ENCODE measurements around the gene IGFBP1. TPM values are rescaled to one million over a fixed set of nuclear protein-coding genes. Genes with fewer than 3 reads are reported as not detected.

Gene IGFBP1
- total and polyA plus RNA-seq, 2 of the 13 experiments (the other 11 are each of a cell fraction or from before 2014, with no cell fraction given) = 5.4 to 885 TPM

DNA sequence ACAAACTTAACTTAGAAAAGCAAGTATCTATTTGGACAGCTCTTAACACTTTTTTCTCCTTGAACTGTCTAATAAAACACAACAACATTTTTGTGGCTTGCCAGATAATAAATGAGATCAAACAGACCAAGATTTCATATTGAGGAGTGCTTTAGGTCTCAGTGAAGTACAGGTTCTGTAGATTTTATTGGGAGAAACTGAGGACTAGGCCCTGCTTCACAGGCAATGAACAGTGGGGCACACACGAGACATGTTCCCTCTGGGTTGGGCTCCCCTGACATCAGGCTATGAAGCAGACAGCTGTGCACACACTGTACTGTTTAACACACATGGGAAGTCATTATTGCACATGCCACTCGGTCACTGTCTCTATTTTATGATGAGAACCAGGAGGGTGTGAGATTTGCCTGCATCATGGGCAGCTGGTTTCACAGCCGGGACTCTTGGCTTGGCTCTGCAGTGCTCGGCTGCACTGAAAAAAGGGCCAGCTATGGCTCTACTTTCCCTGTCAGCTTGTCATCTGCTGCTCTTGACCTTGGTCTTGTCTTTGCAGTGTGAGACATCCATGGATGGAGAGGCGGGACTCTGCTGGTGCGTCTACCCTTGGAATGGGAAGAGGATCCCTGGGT lies 4.2 kb downstream of the IGFBP1 start (continued):
- TF ChIP-seq, protein P1, sequence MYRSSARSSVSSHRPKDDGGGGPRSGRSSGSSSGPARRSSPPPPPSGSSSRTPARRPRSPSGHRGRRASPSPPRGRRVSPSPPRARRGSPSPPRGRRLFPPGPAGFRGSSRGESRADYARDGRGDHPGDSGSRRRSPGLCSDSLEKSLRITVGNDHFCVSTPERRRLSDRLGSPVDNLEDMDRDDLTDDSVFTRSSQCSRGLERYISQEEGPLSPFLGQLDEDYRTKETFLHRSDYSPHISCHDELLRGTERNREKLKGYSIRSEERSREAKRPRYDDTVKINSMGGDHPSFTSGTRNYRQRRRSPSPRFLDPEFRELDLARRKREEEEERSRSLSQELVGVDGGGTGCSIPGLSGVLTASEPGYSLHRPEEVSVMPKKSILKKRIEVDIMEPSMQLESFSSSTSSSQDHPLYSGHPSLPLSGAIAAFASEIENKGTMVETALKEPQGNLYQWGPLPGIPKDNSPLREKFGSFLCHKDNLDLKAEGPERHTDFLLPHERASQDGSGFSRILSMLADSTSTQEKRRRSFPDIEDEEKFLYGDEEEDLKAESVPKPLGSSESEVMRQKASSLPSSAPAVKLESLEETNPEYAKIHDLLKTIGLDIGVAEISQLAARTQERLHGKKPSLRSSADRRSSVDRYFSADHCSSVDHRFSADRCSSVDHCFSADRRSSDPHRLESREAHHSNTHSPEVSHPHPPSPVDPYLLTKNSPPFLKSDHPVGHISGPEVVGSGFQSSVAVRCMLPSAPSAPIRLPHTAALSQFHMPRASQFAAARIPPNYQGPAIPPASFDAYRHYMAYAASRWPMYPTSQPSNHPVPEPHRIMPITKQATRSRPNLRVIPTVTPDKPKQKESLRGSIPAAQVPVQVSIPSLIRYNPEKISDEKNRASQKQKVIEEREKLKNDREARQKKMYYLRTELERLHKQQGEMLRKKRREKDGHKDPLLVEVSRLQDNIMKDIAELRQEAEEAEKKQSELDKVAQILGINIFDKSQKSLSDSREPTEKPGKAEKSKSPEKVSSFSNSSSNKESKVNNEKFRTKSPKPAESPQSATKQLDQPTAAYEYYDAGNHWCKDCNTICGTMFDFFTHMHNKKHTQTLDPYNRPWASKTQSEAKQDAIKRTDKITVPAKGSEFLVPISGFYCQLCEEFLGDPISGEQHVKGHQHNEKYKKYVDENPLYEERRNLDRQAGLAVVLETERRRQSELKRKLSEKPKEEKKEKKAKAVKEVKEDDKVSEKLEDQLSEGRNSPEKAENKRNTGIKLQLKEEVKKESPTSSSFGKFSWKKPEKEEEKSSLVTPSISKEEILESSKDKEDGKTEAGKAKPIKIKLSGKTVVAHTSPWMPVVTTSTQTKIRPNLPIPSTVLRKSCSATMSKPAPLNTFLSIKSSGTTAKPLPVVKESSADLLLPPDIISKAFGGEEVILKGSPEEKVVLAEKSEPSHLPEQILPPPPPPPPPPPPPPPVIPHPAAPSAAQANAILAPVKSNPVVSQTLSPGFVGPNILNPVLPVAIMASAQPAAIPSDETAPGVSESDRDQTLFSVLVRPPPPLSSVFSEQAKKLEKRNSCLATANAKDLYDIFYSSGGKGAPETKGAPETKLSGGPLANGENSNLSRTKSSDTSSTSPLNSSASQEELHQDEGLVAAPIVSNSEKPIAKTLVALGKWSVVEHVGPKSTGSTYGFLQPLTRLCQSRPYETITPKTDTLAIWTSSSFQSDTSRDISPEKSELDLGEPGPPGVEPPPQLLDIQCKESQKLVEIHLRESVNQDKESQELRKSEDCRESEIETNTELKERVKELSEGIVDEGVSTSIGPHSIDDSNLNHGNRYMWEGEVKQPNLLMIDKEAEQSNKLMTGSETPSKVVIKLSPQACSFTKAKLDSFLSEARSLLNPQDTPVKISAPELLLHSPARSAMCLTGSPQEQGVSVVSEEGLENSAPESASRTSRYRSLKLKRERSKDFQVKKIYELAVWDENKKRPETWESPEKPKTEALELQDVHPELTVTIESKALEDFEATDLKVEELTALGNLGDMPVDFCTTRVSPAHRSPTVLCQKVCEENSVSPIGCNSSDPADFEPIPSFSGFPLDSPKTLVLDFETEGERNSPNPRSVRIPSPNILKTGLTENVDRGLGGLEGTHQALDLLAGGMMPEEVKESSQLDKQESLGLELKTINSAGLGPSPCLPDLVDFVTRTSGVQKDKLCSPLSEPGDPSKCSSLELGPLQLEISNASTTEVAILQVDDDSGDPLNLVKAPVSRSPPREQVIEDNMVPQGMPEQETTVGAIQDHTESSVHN (CRISPR knock-in tag; IDR thresholded peaks at IDR 0.05) = peak; percentile 88; the same call in 1 of the 2 replicates
- TF ChIP-seq, protein P2, sequence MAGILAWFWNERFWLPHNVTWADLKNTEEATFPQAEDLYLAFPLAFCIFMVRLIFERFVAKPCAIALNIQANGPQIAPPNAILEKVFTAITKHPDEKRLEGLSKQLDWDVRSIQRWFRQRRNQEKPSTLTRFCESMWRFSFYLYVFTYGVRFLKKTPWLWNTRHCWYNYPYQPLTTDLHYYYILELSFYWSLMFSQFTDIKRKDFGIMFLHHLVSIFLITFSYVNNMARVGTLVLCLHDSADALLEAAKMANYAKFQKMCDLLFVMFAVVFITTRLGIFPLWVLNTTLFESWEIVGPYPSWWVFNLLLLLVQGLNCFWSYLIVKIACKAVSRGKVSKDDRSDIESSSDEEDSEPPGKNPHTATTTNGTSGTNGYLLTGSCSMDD (CRISPR knock-in tag; IDR thresholded peaks at IDR 0.05) = peak; percentile 59; the same call in 1 of the 2 replicates
- TF ChIP-seq, protein P3, sequence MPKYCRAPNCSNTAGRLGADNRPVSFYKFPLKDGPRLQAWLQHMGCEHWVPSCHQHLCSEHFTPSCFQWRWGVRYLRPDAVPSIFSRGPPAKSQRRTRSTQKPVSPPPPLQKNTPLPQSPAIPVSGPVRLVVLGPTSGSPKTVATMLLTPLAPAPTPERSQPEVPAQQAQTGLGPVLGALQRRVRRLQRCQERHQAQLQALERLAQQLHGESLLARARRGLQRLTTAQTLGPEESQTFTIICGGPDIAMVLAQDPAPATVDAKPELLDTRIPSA (CRISPR knock-in tag; IDR thresholded peaks at IDR 0.05; ENCODE audit: borderline replicate concordance) = 0 out of 2 replicates have a peak, but pooled peaks have one; percentile 18
- peak; percentile 41; the same call in 1 of the 2 replicates for TF ChIP-seq ZNF614 (CRISPR knock-in tag; IDR thresholded peaks at IDR 0.05; ENCODE audit: borderline replicate concordance)
- TF ChIP-seq CHCHD3 (CRISPR knock-in tag; IDR thresholded peaks at IDR 0.05) = peak; percentile 77; the same call in 1 of the 2 replicates
- no peak for TF ChIP-seq ZNF792 (CRISPR knock-in tag; IDR thresholded peaks at IDR 0.05)
- TF ChIP-seq ZNF3 (CRISPR knock-in tag; IDR thresholded peaks at IDR 0.05) = 0 out of 2 replicates have a peak, but pooled peaks have one; percentile 31
- no peak; the same call in 1 of the 2 replicates for TF ChIP-seq GATA4 (IDR thresholded peaks at IDR 0.05; ENCODE audit: borderline replicate concordance, low read depth)
- no peak for TF ChIP-seq SIN3A (IDR thresholded peaks at IDR 0.05; ENCODE audit: borderline replicate concordance, low read depth, low read length)
- TF ChIP-seq HMG20B (CRISPR knock-in tag; conservative IDR thresholded peaks at IDR 0.05) = no peak
- TF ChIP-seq, protein P4, sequence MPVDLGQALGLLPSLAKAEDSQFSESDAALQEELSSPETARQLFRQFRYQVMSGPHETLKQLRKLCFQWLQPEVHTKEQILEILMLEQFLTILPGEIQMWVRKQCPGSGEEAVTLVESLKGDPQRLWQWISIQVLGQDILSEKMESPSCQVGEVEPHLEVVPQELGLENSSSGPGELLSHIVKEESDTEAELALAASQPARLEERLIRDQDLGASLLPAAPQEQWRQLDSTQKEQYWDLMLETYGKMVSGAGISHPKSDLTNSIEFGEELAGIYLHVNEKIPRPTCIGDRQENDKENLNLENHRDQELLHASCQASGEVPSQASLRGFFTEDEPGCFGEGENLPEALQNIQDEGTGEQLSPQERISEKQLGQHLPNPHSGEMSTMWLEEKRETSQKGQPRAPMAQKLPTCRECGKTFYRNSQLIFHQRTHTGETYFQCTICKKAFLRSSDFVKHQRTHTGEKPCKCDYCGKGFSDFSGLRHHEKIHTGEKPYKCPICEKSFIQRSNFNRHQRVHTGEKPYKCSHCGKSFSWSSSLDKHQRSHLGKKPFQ (CRISPR knock-in tag; IDR thresholded peaks at IDR 0.05; ENCODE audit: insufficient replicate concordance) = peak; percentile 73
- TF ChIP-seq KDM5A (IDR thresholded peaks at IDR 0.05; ENCODE audit: borderline replicate concordance, low read length) = no peak
- TF ChIP-seq HDAC1 (CRISPR knock-in tag; IDR thresholded peaks at IDR 0.05) = peak; percentile 64; the same call in 1 of the 2 replicates
- no peak for TF ChIP-seq NFYB (CRISPR knock-in tag; IDR thresholded peaks at IDR 0.05)
- no peak for TF ChIP-seq ZZZ3 (CRISPR knock-in tag; IDR thresholded peaks at IDR 0.05; ENCODE audit: borderline replicate concordance)
- no peak for TF ChIP-seq STAT5B (CRISPR knock-in tag; IDR thresholded peaks at IDR 0.05)
- peak; percentile 52; the same call in 1 of the 2 replicates for TF ChIP-seq ZBTB3 (CRISPR knock-in tag; IDR thresholded peaks at IDR 0.05; ENCODE audit: borderline replicate concordance, low read depth)
- peak; percentile 66 for TF ChIP-seq POLR2G (IDR thresholded peaks at IDR 0.05; ENCODE audit: low read depth, low read length)

Data from HepG2 (cell line).